H1 (cell line): Measurements from ENCODE around the gene EPS8. TPM values are rescaled to one million over a fixed set of nuclear protein-coding genes. Genes with fewer than 3 reads are reported as not detected.

ENCODE experiments used
- RXRA ChIP-seq: IDR thresholded peaks from 2 replicates; pipeline ENCODE4 v1.6.1; 2011; ENCODE audit warnings: low read depth, mild to moderate bottlenecking, low read length, moderate library complexity; ENCODE audit not compliant: insufficient read depth
- TBP ChIP-seq: IDR thresholded peaks from 2 replicates; pipeline ENCODE4 v1.6.1; 2011; ENCODE audit warnings: low read depth, low read length, improper control_type of control experiment
- TEAD4 ChIP-seq: IDR thresholded peaks from 2 replicates; pipeline ENCODE4 v1.6.1; 2012; ENCODE audit warnings: low read depth, low read length, inconsistent platforms, mixed read lengths
- polyA plus RNA-seq, 7 experiments: library from polyadenylated mRNA; depleted of rRNA in 3 of 7; stranded (reverse) in 5 of 7; unstranded in 2 of 7; fragments of >200 nt in 5 of 7; fragments of 200-250 nt in 2 of 7; gene quantifications; 1 replicate in 5 of 7; 2 replicates in 1 of 7; 4 replicates in 1 of 7; pipeline versions ENCODE4 v1.2.1 to v1.2.3, GENCODE V29; 2011 to 2013; ENCODE audit warnings: missing spikeins in 2 of 7, mixed read lengths in 2 of 7
- total RNA-seq: library from RNA; stranded (reverse); fragmentation: NEBNext Ultra II Directional; extraction: Animal tissue kit (Norgen Biotek cat#: 25700); gene quantifications from 2 replicates; pipeline ENCODE4 v1.2.1, GENCODE V29; 2021

Gene EPS8
- total and polyA plus RNA-seq, 2 of the 8 experiments (the other 6 are each of a cell fraction or from before 2014, with no cell fraction given), result 3.0 to 4.6 TPM

GRCh38 chr12:15756822-15757221, 32.4 kb downstream of the EPS8 start (continued):
- TF ChIP-seq TEAD4 (no peak), RXRA (no peak), TBP (no peak)
